ENCODE data around the gene EIF3K.
"Not testable (repeated sequence)": the region's sequence is repeated elsewhere in the genome, so short reads cannot be mapped to it uniquely, and the experiment has no call there.

EIF3K gene

DNA sequence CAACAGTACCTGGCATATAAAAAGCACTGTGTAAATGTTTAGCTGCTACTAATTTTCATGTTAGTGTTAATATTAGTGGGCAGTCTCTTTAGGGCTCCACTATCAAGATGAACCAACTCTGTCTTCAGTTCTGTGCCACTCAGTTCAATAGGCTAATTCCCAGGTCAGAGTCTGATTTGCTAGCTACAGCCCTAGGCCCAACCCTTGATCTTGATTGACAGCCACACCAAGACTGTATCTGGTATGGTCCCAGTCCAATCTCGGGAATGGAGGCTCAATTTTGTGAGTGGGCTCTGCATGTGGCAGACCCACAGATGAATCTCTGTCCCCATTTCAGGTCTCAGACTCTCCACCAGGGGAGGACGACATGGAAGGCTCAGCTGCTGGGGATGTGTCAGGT is 47.3 kb upstream of the EIF3K start:
- Histone ChIP-seq H3K4me3 (ENCODE audit: low read depth, low read length) (no peak overlapping the region), H3K4me1 (ENCODE audit: control insufficient read depth, insufficient read depth, low read length) (no peaks in the 10 kb centered on the region), H3K36me3 (ENCODE audit: control insufficient read depth in 2 of 2, insufficient read depth in 1 of 2, low read length in 2 of 2) (no peaks in the 10 kb centered on the region), H3K9me3 (ENCODE audit: control insufficient read depth, insufficient read depth, low read depth, low read length) (no peaks in the 10 kb centered on the region), H3K27ac (ENCODE audit: extremely low read depth, low read depth, low read length) (no peak overlapping the region)
- ChIA-PET POLR2A (no interaction called here), CTCF (interaction anchor here (0.8 to 1.9 kb wide), 3 partner anchors 10 to 63 kb away, joined by 4 read pairs; no protein-coding TSS in a partner anchor)
- TF ChIP-seq ZNF157 (tag by site-specific recombination; IDR thresholded peaks at IDR 0.05) = no peak

DNA sequence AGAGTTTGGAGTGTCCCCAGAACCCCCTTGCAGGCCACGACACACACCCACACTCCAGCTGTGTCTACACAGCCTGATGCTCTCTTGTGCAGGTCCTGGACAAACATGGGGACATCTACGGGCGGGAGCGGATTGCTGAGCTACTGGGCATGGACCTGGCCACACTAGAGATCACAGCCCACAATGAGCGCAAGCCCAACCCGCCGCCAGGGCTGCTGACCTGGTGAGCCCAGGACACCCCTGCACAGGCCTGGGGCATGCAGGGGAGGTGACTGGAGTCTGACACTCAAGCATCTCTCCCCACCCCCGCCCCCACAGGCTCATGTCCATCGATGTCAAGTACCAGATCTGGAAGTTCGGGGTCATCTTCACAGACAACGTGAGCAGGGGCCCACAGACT is 41.2 kb upstream of the EIF3K start:
- POLR2A ChIA-PET = no interaction called here
- no peaks in the 10 kb centered on the region; a peak in 1 of 3 replicates for H3K36me3 ChIP-seq (ENCODE audit: control insufficient read depth in 2 of 2, insufficient read depth in 1 of 2, low read length in 2 of 2)
- H3K27ac ChIP-seq (ENCODE audit: extremely low read depth, low read depth, low read length) = no peak overlapping the region
- H3K9me3 ChIP-seq (ENCODE audit: control insufficient read depth, insufficient read depth, low read depth, low read length) = no peaks in the 10 kb centered on the region
- TF ChIP-seq ZFHX2 (tag by site-specific recombination; conservative IDR thresholded peaks at IDR 0.05) = no peak
- CTCF ChIA-PET = interaction anchor here (0.5 to 1.6 kb wide), 4 partner anchors 12 to 1168 kb away, joined by 3 to 4 read pairs (median 3); partner anchors contain the start of gene FAM98C
- no peak overlapping the region for H3K4me3 ChIP-seq (ENCODE audit: low read depth, low read length)
- H3K4me1 ChIP-seq (ENCODE audit: control insufficient read depth, insufficient read depth, low read length) = no peaks in the 10 kb centered on the region

- ChIA-PET POLR2A (interaction anchor here (0.7 to 1.6 kb wide), 2 partner anchors 40 to 43 kb away, joined by 5 to 11 read pairs; partner anchors contain the start of gene EIF3K), CTCF (interaction anchor here (0.6 to 1.6 kb wide), 5 partner anchors 10 to 308 kb away, joined by 3 to 4 read pairs (median 3); partner anchors contain the start of gene FAM98C)
- not testable (repeated sequence) for H3K36me3 ChIP-seq (ENCODE audit: control insufficient read depth in 2 of 2, insufficient read depth in 1 of 2, low read length in 2 of 2); H3K4me1 ChIP-seq (ENCODE audit: control insufficient read depth, insufficient read depth, low read length); H3K27ac ChIP-seq (ENCODE audit: extremely low read depth, low read depth, low read length); H3K9me3 ChIP-seq (ENCODE audit: control insufficient read depth, insufficient read depth, low read depth, low read length); H3K4me3 ChIP-seq (ENCODE audit: low read depth, low read length)
- TF ChIP-seq, protein P1, sequence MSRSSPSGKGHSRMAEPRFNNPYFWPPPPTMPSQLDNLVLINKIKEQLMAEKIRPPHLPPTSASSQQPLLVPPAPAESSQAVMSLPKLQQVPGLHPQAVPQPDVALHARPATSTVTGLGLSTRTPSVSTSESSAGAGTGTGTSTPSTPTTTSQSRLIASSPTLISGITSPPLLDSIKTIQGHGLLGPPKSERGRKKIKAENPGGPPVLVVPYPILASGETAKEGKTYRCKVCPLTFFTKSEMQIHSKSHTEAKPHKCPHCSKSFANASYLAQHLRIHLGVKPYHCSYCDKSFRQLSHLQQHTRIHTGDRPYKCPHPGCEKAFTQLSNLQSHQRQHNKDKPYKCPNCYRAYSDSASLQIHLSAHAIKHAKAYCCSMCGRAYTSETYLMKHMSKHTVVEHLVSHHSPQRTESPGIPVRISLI (tag by site-specific recombination; IDR thresholded peaks at IDR 0.05) = peak; percentile 82
- peak; percentile 24; the same call in 1 of the 2 replicates for TF ChIP-seq KLF8 (tag by site-specific recombination; IDR thresholded peaks at IDR 0.05)
Measured at GRCh38 chr19:38579304-38579703, 39.7 kb upstream of the EIF3K start.

DNA sequence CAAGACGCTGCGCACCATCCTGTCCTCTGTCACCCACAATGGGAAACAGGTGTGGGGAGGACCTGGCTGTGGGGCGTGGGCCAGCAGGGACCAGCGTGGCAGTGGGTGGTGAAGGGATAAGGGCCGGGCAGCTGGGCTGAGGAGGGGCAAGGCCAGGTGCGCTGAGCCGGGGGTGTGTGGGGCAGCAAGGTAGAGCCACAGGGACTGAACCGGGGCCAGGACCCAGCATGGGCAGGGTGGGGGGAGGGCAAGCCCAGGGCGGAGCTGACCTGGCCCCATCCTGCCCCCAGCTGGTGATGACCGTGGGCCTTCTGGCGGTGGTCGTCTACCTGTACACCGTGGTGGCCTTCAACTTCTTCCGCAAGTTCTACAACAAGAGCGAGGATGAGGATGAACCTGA is 38.9 kb upstream of the EIF3K start:
- Histone ChIP-seq H3K9me3 (ENCODE audit: control insufficient read depth, insufficient read depth, low read depth, low read length) (no peaks in the 10 kb centered on the region), H3K27ac (ENCODE audit: extremely low read depth, low read depth, low read length) (no peak overlapping the region), H3K4me1 (ENCODE audit: control insufficient read depth, insufficient read depth, low read length) (no peaks in the 10 kb centered on the region), H3K36me3 (ENCODE audit: control insufficient read depth in 2 of 2, insufficient read depth in 1 of 2, low read length in 2 of 2) (no peaks in the 10 kb centered on the region; a peak in 1 of 3 replicates), H3K4me3 (ENCODE audit: low read depth, low read length) (no peak overlapping the region)
- POLR2A ChIA-PET = interaction anchor here (0.9 to 1.0 kb wide), 3 partner anchors 37 to 177 kb away, joined by 3 read pairs; partner anchors contain the start of genes EIF3K, FAM98C and MAP4K1
- CTCF ChIA-PET = interaction anchor here (0.6 to 1.5 kb wide), 3 partner anchors 11 to 55 kb away, joined by 4 to 6 read pairs (median 6); no protein-coding TSS in a partner anchor
- TF ChIP-seq SP2 (tag by site-specific recombination; IDR thresholded peaks at IDR 0.05) = no peak
- no peak for TF ChIP-seq ZNF610 (tag by site-specific recombination; IDR thresholded peaks at IDR 0.05; ENCODE audit: borderline replicate concordance)
- TF ChIP-seq ZBTB49 (tag by site-specific recombination; IDR thresholded peaks at IDR 0.05; ENCODE audit: low read depth) = no peak
- TF ChIP-seq ZEB2 (tag by site-specific recombination; IDR thresholded peaks at IDR 0.05) = no peak
- no peak for TF ChIP-seq ZNF354C (tag by site-specific recombination; IDR thresholded peaks at IDR 0.05; ENCODE audit: borderline replicate concordance, low read depth)
- no peak for TF ChIP-seq ZNF223 (tag by site-specific recombination; IDR thresholded peaks at IDR 0.05)
- TF ChIP-seq GLI4 (tag by site-specific recombination; IDR thresholded peaks at IDR 0.05) = no peak
- TF ChIP-seq, protein P2, sequence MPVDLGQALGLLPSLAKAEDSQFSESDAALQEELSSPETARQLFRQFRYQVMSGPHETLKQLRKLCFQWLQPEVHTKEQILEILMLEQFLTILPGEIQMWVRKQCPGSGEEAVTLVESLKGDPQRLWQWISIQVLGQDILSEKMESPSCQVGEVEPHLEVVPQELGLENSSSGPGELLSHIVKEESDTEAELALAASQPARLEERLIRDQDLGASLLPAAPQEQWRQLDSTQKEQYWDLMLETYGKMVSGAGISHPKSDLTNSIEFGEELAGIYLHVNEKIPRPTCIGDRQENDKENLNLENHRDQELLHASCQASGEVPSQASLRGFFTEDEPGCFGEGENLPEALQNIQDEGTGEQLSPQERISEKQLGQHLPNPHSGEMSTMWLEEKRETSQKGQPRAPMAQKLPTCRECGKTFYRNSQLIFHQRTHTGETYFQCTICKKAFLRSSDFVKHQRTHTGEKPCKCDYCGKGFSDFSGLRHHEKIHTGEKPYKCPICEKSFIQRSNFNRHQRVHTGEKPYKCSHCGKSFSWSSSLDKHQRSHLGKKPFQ (tag by site-specific recombination; IDR thresholded peaks at IDR 0.05) = no peak
- no peak for TF ChIP-seq PRDM6 (tag by site-specific recombination; IDR thresholded peaks at IDR 0.05)
- no peak for TF ChIP-seq ZNF175 (tag by site-specific recombination; IDR thresholded peaks at IDR 0.05)
- no peak for TF ChIP-seq ZNF76 (tag by site-specific recombination; IDR thresholded peaks at IDR 0.05; ENCODE audit: borderline replicate concordance, low read depth)
- no peak for TF ChIP-seq ZNF114 (tag by site-specific recombination; IDR thresholded peaks at IDR 0.05)
- no peak for TF ChIP-seq KLF17 (tag by site-specific recombination; IDR thresholded peaks at IDR 0.05)
- TF ChIP-seq ZNF658 (tag by site-specific recombination; IDR thresholded peaks at IDR 0.05) = no peak
- no peak for TF ChIP-seq ZNF555 (tag by site-specific recombination; conservative IDR thresholded peaks at IDR 0.05)
- no peak for TF ChIP-seq ZNF169 (tag by site-specific recombination; IDR thresholded peaks at IDR 0.05)

All from HEK293 (cell line).